Mucosa of stomach (tissue), 1 donor: ENCODE data around the gene PAAF1.

Experiments
- H3K27me3 ChIP-seq: one replicate; pipeline ENCODE4 v1.7.0; 2013; ENCODE audit warnings: mild to moderate bottlenecking, low read length; ENCODE audit not compliant: control insufficient read depth, insufficient read depth
- H3K36me3 ChIP-seq: one replicate; pipeline ENCODE4 v1.7.0; 2013; ENCODE audit warnings: low read length; ENCODE audit not compliant: control insufficient read depth, insufficient read depth
- H3K4me1 ChIP-seq: one replicate; pipeline ENCODE4 v1.7.0; 2013; ENCODE audit warnings: mild to moderate bottlenecking, low read length; ENCODE audit not compliant: control insufficient read depth, insufficient read depth
- H3K4me3 ChIP-seq: one replicate; pipeline ENCODE4 v1.7.0; 2013; ENCODE audit warnings: low read length
- H3K9ac ChIP-seq: one replicate; pipeline ENCODE4 v1.7.0; 2013; ENCODE audit warnings: mild to moderate bottlenecking, low read length, moderate library complexity
- H3K9me3 ChIP-seq: one replicate; pipeline ENCODE4 v1.7.0; 2013; ENCODE audit warnings: mild to moderate bottlenecking, low read length, moderate library complexity; ENCODE audit not compliant: control insufficient read depth
- donor health status: Pancreatic carcinoma.

Gene PAAF1

DNA sequence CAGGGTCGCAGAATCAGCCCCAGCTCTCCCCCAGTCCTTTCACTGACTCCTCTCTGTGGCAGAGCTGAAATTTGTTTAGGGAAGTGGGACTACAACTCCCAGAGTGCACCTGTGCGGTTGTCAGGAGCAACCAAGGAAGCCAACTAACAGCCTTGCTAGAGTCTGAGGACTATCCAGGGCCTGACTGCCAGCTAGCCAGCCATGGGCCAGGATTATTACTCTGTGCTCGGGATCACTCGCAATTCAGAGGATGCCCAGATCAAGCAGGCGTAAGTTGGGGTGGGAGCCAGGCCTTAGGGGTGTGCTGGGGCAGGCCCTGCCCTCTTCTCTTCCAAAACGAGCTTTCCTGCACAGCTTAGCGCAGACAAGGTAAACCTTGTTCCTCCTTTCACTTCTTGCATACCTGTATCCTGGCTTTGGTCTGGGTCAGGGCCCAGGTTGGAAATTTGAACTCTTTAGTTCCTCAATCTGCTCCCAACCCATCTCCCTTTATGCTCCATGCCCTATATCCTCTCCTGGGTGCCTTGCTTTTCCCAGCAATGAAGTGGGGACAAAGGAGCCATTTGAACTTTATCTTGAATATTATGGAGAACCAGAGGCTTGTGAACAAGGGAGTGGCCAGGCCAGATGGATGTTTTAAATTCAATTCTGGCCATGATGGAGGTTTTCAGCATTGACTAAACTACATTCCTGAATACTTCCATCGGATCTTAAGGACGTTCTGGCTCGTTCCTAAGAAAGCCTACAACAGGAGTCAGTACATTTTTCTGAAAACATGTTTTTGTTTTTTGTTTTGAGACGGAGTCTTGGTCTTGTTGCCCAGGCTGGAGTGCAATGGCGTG is 74.3 kb downstream of the PAAF1 start, which contains the start of gene DNAJB13:
Gene DNAJB13 (plus strand): TSS at position 158 of the 842 bp plus-strand sequence. CDS start 44 bp downstream, at position 202.
- no peaks in the 10 kb centered on the region for H3K36me3 ChIP-seq
- no peaks in the 10 kb centered on the region for H3K9me3 ChIP-seq
- H3K4me3 ChIP-seq, result no peak within 1 kb of the TSS
- peaks cover 5% of the 10 kb centered on the region for H3K4me1 ChIP-seq
- H3K27me3 ChIP-seq, result no peaks in the 10 kb centered on the region
- no peak within 1 kb of the TSS for H3K9ac ChIP-seq

DNA sequence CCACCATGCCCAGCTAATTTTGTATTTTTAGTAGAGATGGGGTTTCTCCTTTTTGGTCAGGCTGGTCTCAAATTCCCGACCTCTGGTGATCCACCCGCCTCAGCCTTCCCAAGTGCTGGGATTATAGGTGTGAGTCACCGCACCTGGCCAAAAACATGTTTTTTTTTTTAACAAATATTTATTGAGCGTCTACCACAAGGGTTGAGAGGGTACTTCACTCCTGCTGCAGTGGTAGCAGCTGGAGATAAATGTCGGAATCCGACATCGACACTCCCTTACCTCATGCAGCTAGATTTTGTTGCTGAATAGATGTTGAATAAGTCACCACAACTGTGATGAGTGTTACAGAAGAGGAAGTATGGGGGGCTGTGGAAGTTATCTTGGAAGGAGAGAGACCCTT is 75.0 kb downstream of the PAAF1 start:
- Histone ChIP-seq H3K4me3 (no peak overlapping the region), H3K9me3 (no peaks in the 10 kb centered on the region), H3K9ac (no peak overlapping the region), H3K36me3 (no peaks in the 10 kb centered on the region), H3K27me3 (no peaks in the 10 kb centered on the region), H3K4me1 (peaks cover 8% of the 10 kb centered on the region)

DNA sequence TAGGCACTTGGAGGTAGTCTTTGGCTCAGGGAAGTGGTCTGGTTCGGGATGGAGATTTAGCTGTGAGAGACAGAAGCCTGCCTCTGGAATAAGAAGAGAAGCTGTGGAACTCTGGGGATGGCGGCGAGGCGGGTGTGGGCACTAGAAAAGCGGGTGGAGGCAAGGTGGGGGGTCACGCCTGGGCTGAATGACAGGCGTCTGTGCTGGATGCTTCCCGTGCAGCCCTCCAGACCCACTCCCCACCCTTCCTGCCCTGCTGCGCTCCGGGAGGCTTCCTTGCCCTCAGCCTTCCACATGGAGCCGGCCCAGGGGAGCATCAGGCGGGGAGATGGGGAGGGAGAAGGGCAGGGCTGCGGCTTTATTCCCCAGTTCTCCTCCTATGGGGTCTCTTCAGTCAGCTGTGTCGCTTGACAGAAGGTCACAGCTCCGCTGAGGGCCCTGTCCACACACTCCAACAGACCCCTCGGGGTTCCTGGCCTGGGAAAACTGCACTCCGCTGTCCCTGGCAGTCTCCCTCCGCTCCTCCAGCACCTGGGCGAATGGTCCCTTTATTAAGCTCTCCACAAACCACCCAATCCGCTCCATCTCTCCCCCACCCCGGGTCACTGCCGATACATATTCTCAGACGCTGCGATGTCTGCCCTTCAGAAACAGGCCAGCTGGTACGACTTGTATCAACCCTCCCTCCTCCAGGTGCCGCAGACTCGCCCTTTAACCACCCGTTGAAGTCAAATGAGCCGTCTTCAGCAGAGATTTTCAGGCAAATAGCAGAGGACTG is 80.3 kb downstream of the PAAF1 start:
- Histone ChIP-seq H3K9ac (no peak overlapping the region), H3K4me3 (no peak overlapping the region), H3K36me3 (no peaks in the 10 kb centered on the region)

GRCh38 chr11:73957654-73958361 is 81.0 kb downstream of the PAAF1 start:
- Histone ChIP-seq H3K4me3 (no peak overlapping the region), H3K9ac (no peak overlapping the region), H3K9me3 (no peaks in the 10 kb centered on the region), H3K36me3 (no peaks in the 10 kb centered on the region), H3K4me1 (peaks cover 13% of the 10 kb centered on the region), H3K27me3 (no peaks in the 10 kb centered on the region)

More for the DNA sequence above, 80.3 kb downstream of the PAAF1 start:
- H3K27me3 ChIP-seq, result no peaks in the 10 kb centered on the region
- peaks cover 13% of the 10 kb centered on the region for H3K4me1 ChIP-seq
- H3K9me3 ChIP-seq, result no peaks in the 10 kb centered on the region

DNA sequence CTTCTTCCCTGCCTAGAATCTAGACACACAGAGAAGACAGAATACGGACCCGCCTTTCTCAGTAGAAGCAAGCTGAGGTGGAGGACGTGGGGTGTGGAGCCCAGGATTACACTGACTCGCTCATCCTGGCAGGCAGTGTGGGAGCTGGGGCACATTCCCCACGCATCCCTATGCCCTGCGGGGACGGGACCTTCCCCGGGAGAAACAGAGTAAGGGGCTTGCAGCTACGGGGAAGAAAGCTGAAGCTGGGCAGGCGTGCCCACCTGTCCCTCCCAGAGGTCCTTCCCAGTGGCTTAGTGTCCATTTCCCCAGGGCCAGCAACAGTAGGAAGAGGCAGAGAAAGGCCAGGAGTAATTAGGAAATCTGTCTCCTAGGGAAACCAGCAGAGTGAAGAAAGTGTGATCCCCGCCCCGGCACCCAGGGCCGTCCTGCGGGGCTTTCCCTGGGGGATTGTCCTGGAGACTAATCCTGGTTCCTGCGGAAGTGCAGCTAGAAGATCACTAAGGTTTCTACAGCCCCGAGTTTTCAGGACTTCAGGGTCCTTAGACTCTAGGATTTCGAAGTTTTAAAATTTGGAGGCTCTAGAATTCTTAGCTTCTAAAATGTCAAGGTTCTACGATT is 81.8 kb downstream of the PAAF1 start:
- Histone ChIP-seq H3K4me1 (peaks cover 13% of the 10 kb centered on the region), H3K36me3 (no peaks in the 10 kb centered on the region), H3K9ac (no peak overlapping the region), H3K9me3 (no peaks in the 10 kb centered on the region), H3K4me3 (no peak overlapping the region), H3K27me3 (no peaks in the 10 kb centered on the region)

- Histone ChIP-seq H3K9ac (no peak overlapping the region), H3K27me3 (no peaks in the 10 kb centered on the region), H3K9me3 (no peaks in the 10 kb centered on the region), H3K36me3 (no peaks in the 10 kb centered on the region), H3K4me1 (peaks cover 14% of the 10 kb centered on the region), H3K4me3 (no peak overlapping the region)
These were observed 84.5 kb downstream of the PAAF1 start for GRCh38 chr11:73961321-73961720.

- Histone ChIP-seq H3K9me3 (no peaks in the 10 kb centered on the region), H3K36me3 (no peaks in the 10 kb centered on the region), H3K9ac (no peak overlapping the region), H3K4me1 (peaks cover 13% of the 10 kb centered on the region), H3K27me3 (no peaks in the 10 kb centered on the region), H3K4me3 (no peak overlapping the region)
These were observed 85.4 kb downstream of the PAAF1 start for GRCh38 chr11:73962101-73962705.

DNA sequence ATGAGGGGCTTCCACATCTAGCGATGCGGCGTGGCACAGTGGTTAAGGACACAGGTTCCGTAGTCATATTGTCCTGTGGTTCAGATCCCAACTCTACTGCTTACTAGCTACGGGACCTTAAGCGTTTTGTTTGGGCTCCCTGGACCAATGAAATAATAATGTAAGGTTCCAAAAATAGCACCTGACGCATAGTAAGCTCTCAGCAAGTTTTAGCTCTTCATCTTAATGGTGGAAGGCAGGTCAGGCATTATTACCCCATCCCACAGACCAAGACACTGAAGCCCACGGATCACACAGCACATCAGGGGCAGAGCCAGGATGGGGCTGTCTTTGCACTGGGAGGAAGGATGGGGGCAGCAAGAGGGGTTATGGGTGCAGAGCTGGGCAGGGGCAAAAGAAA is 87.1 kb downstream of the PAAF1 start:
- no peaks in the 10 kb centered on the region for H3K9me3 ChIP-seq
- no peak overlapping the region for H3K9ac ChIP-seq
- no peaks in the 10 kb centered on the region for H3K27me3 ChIP-seq
- no peak overlapping the region for H3K4me3 ChIP-seq
- peaks cover 9% of the 10 kb centered on the region for H3K4me1 ChIP-seq
- no peaks in the 10 kb centered on the region for H3K36me3 ChIP-seq

GRCh38 chr11:73965076-73965763 is 88.4 kb downstream of the PAAF1 start:
- H3K9me3 ChIP-seq, result no peaks in the 10 kb centered on the region
- no peaks in the 10 kb centered on the region for H3K36me3 ChIP-seq
- peaks cover 14% of the 10 kb centered on the region for H3K4me1 ChIP-seq
- no peak overlapping the region for H3K4me3 ChIP-seq
- no peaks in the 10 kb centered on the region for H3K27me3 ChIP-seq
- H3K9ac ChIP-seq, result no peak overlapping the region

DNA sequence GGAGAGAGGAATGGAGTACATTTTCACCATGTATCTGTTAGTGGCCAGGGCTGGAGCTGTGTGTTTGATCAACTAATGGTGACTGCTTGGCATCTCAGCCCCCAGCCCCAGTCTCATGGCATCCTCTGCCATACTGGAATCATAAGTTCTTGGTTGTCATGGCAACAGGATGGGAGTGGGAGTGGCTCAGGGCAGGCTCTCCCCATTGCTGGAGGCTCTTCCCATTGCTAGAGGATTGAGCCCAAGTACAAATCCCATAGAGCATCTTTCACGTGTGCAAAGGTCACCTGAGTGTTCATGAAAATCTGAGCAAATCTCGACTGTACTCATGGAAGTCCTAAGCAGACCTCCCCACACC is 88.9 kb downstream of the PAAF1 start:
- Histone ChIP-seq H3K9ac (no peak overlapping the region), H3K36me3 (no peaks in the 10 kb centered on the region), H3K4me3 (no peak overlapping the region), H3K4me1 (peaks cover 15% of the 10 kb centered on the region), H3K27me3 (no peaks in the 10 kb centered on the region), H3K9me3 (no peaks in the 10 kb centered on the region)

GRCh38 chr11:73968356-73968966 is 91.7 kb downstream of the PAAF1 start:
- Histone ChIP-seq H3K4me3 (no peak overlapping the region), H3K9ac (no peak overlapping the region), H3K36me3 (no peaks in the 10 kb centered on the region), H3K9me3 (no peaks in the 10 kb centered on the region), H3K27me3 (no peaks in the 10 kb centered on the region), H3K4me1 (peaks cover 26% of the 10 kb centered on the region)
